SK-N-SH (cell line): ENCODE measurements around the gene ZNF804B.

Experiments used
- EZH2phosphoT487 ChIP-seq: fragments of 200-600 bp; sonication (generic); IDR thresholded peaks from 2 replicates; pipeline ENCODE4 v1.6.1; 2017; ENCODE audit warnings: low read depth, mixed run types, mild to moderate bottlenecking, antibody characterized with exemption, moderate library complexity, borderline replicate concordance
- MXI1 ChIP-seq: IDR thresholded peaks from 2 replicates; pipeline ENCODE4 v1.6.1; 2012; ENCODE audit warnings: mild to moderate bottlenecking, low read depth, low read length, improper control_type of control experiment
- POLR2AphosphoS5 ChIP-seq: IDR thresholded peaks from 2 replicates; pipeline ENCODE4 v1.6.1; 2012; ENCODE audit warnings: low read depth, low read length
- RXRA ChIP-seq: IDR thresholded peaks from 2 replicates; pipeline ENCODE4 v1.4.0; 2012; ENCODE audit warnings: low read depth, mild to moderate bottlenecking, borderline replicate concordance
- SIN3A ChIP-seq: IDR thresholded peaks from 2 replicates; pipeline ENCODE4 v1.6.1; 2012; ENCODE audit warnings: low read depth, mild to moderate bottlenecking, low read length, moderate library complexity, borderline replicate concordance
- YY1 ChIP-seq: IDR thresholded peaks from 2 replicates; pipeline ENCODE4 v1.4.0; 2012; ENCODE audit warnings: low read depth, mild to moderate bottlenecking
- TF ChIP-seq, protein P1 (sequence below): fragments of 200-600 bp; sonication (generic); IDR thresholded peaks from 2 replicates; pipeline ENCODE4 v1.6.1; 2017; ENCODE audit warnings: antibody characterized with exemption, mild to moderate bottlenecking, moderate library complexity

DNA sequence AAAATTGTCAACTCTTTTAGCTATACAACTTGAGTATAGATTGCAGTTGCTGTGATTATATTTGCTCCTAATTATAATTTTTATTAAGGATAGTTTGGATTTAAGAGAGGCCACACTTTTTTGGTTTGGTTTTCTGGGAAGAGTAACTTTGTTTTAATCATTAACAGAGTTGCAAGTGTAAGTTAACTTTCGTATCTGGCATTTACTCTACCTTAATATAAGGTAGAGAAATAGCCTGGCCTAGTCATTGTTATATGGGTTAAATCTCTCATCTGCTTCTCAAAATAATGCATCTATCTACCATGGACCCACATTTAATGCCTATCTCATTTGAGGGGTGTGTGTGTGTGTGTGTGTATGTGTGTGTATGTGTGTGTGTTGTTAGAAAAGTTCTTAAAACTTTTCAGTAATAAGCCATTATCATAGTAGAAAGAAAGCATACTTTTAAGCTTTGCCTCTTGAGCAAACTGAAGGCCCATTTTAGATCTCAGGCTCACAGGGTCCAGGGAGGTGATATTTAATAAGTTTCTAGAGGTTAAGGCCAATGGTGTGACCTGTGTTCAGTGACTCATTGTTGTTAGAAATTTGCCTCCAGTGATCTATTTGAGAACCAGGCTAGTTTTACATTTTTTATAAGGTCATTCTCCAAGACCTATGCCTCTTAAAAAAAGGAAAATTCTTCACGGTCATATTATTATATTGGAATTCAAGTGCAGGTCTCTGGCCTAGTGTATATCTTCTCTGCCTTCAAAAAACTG, 47.0 kb downstream of the ZNF804B start:
- TF ChIP-seq SIN3A: no peak
- TF ChIP-seq, protein P1, sequence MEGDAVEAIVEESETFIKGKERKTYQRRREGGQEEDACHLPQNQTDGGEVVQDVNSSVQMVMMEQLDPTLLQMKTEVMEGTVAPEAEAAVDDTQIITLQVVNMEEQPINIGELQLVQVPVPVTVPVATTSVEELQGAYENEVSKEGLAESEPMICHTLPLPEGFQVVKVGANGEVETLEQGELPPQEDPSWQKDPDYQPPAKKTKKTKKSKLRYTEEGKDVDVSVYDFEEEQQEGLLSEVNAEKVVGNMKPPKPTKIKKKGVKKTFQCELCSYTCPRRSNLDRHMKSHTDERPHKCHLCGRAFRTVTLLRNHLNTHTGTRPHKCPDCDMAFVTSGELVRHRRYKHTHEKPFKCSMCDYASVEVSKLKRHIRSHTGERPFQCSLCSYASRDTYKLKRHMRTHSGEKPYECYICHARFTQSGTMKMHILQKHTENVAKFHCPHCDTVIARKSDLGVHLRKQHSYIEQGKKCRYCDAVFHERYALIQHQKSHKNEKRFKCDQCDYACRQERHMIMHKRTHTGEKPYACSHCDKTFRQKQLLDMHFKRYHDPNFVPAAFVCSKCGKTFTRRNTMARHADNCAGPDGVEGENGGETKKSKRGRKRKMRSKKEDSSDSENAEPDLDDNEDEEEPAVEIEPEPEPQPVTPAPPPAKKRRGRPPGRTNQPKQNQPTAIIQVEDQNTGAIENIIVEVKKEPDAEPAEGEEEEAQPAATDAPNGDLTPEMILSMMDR: no peak
- no peak for TF ChIP-seq MXI1
- TF ChIP-seq YY1: no peak
- TF ChIP-seq RXRA: no peak
- TF ChIP-seq POLR2AphosphoS5: no peak
- TF ChIP-seq EZH2phosphoT487: no peak
